22Rv1 (cell line): ENCODE results near the gene HERC6.

Experiments used
- ZFX ChIP-seq: fragments of 450-650 bp; IDR thresholded peaks from 2 replicates; pipeline ENCODE4 v1.6.1; 2017; ENCODE audit warnings: antibody characterized with exemption, borderline replicate concordance
- TF ChIP-seq, protein P1 (sequence below): fragments of 450-650 bp; IDR thresholded peaks from 2 replicates; pipeline ENCODE4 v1.5.1; 2017; ENCODE audit warnings: mild to moderate bottlenecking

DNA sequence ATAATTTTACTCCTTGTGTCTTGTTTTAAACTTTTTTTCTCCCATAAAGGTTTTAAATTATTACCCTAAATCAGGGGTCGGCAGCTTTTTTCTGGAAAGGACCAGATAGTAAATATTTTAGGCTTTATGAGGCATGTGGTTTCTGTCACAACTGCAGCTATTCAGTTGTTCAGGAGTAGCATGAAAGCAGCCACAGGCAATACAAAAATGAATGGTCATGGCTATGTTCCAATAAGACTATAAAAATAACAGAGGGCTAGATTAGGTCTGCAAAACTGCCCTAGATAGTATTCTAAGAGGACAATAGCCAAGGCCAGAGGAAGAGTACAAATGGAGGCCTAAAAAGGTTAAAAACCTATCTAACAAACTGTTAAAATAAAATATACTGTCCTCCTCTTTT lies 102.9 kb downstream of the HERC6 start:
- TF ChIP-seq, protein P1, sequence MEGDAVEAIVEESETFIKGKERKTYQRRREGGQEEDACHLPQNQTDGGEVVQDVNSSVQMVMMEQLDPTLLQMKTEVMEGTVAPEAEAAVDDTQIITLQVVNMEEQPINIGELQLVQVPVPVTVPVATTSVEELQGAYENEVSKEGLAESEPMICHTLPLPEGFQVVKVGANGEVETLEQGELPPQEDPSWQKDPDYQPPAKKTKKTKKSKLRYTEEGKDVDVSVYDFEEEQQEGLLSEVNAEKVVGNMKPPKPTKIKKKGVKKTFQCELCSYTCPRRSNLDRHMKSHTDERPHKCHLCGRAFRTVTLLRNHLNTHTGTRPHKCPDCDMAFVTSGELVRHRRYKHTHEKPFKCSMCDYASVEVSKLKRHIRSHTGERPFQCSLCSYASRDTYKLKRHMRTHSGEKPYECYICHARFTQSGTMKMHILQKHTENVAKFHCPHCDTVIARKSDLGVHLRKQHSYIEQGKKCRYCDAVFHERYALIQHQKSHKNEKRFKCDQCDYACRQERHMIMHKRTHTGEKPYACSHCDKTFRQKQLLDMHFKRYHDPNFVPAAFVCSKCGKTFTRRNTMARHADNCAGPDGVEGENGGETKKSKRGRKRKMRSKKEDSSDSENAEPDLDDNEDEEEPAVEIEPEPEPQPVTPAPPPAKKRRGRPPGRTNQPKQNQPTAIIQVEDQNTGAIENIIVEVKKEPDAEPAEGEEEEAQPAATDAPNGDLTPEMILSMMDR = no peak
- TF ChIP-seq ZFX = no peak
